GM18498 (cell line): ENCODE measurements around the gene LTA.
A peak's percentile ranks its signal among the peaks of the same experiment; 100 is the strongest.

Experiments
- ATAC-seq: cut with Tn5 transposase; IDR thresholded peaks from one replicate; pipeline ENCODE4 v1.9.1; 2021; ENCODE audit warnings: mild to moderate bottlenecking, moderate library complexity; ENCODE audit not compliant: unreplicated experiment

The LTA gene

GRCh38 chr6:31568537-31568961 lies 3.5 kb upstream of the LTA start:
- peak; percentile 63 for ATAC-seq

DNA sequence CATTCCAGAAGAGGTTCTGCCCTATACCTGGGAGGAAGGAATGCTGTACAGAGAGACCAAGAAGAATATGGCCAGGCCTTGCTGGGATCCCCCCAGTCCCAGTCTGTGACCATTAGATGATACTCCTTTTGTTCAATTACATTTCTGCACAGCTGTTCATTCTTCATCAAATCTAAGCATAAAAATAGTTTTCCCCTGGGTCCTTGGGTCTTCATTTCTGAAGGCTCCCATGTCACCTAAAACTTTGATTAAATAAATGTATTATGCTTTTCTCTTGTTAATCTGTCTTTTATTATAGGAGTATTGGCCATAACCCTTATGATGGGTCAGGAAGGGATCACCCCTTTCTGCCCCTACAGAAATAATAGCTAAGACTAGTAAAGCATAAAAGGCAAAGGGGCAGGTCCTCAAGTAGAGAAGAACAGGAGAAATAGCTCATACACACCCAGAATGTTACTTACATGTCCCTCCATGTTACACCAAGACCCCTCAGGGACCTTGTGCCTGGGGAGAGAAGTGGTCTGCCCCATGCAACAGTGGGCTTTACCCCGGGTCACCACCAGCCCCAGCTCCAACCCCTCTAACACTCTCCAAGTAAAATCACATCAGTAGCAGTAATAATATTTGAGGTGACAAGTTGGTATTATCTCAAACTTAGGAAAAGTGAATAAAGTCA lies 2.1 kb upstream of the LTA start:
- ATAC-seq, result no peak

DNA sequence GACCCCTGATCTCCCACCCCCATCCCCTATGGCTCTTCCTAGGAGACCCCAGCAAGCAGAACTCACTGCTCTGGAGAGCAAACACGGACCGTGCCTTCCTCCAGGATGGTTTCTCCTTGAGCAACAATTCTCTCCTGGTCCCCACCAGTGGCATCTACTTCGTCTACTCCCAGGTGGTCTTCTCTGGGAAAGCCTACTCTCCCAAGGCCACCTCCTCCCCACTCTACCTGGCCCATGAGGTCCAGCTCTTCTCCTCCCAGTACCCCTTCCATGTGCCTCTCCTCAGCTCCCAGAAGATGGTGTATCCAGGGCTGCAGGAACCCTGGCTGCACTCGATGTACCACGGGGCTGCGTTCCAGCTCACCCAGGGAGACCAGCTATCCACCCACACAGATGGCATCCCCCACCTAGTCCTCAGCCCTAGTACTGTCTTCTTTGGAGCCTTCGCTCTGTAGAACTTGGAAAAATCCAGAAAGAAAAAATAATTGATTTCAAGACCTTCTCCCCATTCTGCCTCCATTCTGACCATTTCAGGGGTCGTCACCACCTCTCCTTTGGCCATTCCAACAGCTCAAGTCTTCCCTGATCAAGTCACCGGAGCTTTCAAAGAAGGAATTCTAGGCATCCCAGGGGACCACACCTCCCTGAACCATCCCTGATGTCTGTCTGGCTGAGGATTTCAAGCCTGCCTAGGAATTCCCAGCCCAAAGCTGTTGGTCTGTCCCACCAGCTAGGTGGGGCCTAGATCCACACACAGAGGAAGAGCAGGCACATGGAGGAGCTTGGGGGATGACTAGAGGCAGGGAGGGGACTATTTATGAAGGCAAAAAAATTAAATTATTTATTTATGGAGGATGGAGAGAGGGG lies 1.4 kb downstream of the LTA start:
- no peak for ATAC-seq

DNA sequence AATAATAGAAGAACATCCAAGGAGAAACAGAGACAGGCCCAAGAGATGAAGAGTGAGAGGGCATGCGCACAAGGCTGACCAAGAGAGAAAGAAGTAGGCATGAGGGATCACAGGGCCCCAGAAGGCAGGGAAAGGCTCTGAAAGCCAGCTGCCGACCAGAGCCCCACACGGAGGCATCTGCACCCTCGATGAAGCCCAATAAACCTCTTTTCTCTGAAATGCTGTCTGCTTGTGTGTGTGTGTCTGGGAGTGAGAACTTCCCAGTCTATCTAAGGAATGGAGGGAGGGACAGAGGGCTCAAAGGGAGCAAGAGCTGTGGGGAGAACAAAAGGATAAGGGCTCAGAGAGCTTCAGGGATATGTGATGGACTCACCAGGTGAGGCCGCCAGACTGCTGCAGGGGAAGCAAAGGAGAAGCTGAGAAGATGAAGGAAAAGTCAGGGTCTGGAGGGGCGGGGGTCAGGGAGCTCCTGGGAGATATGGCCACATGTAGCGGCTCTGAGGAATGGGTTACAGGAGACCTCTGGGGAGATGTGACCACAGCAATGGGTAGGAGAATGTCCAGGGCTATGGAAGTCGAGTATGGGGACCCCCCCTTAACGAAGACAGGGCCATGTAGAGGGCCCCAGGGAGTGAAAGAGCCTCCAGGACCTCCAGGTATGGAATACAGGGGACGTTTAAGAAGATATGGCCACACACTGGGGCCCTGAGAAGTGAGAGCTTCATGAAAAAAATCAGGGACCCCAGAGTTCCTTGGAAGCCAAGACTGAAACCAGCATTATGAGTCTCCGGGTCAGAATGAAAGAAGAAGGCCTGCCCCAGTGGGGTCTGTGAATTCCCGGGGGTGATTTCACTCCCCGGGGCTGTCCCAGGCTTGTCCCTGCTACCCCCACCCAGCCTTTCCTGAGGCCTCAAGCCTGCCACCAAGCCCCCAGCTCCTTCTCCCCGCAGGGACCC lies 2.3 kb downstream of the LTA start:
- no peak for ATAC-seq

- no peak for ATAC-seq
Observed at GRCh38 chr6:31575335-31575901, 3.3 kb downstream of the LTA start, which contains the start of gene TNF. TSS of gene TNF (plus strand) at chr6:31575565. CDS start at chr6:31575742, 177 bp downstream.

DNA sequence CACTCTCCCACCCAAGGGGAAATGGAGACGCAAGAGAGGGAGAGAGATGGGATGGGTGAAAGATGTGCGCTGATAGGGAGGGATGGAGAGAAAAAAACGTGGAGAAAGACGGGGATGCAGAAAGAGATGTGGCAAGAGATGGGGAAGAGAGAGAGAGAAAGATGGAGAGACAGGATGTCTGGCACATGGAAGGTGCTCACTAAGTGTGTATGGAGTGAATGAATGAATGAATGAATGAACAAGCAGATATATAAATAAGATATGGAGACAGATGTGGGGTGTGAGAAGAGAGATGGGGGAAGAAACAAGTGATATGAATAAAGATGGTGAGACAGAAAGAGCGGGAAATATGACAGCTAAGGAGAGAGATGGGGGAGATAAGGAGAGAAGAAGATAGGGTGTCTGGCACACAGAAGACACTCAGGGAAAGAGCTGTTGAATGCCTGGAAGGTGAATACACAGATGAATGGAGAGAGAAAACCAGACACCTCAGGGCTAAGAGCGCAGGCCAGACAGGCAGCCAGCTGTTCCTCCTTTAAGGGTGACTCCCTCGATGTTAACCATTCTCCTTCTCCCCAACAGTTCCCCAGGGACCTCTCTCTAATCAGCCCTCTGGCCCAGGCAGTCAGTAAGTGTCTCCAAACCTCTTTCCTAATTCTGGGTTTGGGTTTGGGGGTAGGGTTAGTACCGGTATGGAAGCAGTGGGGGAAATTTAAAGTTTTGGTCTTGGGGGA lies 4.0 kb downstream of the LTA start:
- ATAC-seq, result no peak

DNA sequence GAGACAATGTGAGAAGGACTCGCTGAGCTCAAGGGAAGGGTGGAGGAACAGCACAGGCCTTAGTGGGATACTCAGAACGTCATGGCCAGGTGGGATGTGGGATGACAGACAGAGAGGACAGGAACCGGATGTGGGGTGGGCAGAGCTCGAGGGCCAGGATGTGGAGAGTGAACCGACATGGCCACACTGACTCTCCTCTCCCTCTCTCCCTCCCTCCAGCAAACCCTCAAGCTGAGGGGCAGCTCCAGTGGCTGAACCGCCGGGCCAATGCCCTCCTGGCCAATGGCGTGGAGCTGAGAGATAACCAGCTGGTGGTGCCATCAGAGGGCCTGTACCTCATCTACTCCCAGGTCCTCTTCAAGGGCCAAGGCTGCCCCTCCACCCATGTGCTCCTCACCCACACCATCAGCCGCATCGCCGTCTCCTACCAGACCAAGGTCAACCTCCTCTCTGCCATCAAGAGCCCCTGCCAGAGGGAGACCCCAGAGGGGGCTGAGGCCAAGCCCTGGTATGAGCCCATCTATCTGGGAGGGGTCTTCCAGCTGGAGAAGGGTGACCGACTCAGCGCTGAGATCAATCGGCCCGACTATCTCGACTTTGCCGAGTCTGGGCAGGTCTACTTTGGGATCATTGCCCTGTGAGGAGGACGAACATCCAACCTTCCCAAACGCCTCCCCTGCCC lies 4.9 kb downstream of the LTA start:
- no peak for ATAC-seq

- ATAC-seq, result no peak
Observed at GRCh38 chr6:31577579-31577966, 5.5 kb downstream of the LTA start.

DNA sequence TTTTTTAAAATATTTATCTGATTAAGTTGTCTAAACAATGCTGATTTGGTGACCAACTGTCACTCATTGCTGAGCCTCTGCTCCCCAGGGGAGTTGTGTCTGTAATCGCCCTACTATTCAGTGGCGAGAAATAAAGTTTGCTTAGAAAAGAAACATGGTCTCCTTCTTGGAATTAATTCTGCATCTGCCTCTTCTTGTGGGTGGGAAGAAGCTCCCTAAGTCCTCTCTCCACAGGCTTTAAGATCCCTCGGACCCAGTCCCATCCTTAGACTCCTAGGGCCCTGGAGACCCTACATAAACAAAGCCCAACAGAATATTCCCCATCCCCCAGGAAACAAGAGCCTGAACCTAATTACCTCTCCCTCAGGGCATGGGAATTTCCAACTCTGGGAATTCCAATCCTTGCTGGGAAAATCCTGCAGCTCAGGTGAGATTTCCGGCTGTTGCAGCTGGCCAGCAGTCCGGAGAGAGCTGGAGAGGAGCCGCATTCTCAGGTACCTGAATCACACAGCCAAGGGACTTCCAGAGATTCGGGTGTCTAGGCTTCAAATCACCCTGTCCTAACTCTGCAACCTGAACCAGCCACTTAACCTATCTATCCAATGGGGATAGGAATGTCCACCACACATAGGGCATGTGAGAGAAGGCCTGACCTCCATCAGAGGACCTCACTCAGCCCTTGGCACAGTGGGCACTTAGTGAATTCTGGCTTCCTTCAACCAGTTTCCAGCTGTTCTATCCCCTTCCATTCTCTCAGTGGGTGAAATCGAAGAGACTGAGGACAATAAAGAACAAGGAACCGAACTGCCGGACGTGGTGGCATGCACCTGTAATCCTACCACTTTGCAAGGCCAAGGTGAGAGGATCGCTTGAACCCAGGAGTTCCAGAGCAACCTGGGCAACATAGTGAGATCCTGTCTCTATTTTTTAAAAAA lies 6.4 kb downstream of the LTA start:
- ATAC-seq, result no peak

DNA sequence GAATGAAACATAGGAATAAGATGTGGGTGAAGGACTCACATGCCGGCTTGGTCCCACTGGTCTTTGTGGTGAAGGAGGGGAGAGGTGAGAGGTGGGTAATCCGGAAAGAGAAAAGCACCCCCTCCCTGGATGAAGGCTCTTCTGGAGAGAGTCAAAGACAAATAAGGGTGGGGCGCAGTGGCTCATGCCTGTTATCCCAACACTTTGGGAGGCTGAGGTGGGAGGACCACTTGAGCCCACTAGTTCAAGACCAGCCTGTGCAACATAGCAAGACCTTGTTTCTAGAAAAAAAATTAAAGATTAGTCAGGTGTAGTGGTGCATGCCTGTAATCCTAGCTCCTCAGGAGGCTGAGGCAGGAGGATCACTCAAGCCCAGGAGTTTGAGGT lies 7.0 kb downstream of the LTA start:
- no peak for ATAC-seq

GRCh38 chr6:31579546-31580437 lies 7.7 kb downstream of the LTA start:
- no peak for ATAC-seq

DNA sequence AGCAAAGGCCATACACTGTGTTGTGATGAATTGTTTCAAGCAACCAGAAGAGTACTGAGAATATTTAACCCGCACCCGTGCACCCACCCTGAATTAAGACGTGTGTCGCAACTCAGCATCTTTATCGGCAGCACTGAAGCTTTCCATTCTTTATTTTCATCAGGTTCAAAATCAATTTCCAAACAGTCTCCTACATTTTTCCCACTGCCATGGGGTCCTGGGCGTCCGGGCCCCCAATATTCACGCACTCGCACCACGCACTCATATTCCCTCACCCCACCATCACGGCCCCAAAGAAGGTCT lies 8.3 kb downstream of the LTA start:
- ATAC-seq, result no peak

- no peak for ATAC-seq
Observed at GRCh38 chr6:31580807-31581433, 8.8 kb downstream of the LTA start.

DNA sequence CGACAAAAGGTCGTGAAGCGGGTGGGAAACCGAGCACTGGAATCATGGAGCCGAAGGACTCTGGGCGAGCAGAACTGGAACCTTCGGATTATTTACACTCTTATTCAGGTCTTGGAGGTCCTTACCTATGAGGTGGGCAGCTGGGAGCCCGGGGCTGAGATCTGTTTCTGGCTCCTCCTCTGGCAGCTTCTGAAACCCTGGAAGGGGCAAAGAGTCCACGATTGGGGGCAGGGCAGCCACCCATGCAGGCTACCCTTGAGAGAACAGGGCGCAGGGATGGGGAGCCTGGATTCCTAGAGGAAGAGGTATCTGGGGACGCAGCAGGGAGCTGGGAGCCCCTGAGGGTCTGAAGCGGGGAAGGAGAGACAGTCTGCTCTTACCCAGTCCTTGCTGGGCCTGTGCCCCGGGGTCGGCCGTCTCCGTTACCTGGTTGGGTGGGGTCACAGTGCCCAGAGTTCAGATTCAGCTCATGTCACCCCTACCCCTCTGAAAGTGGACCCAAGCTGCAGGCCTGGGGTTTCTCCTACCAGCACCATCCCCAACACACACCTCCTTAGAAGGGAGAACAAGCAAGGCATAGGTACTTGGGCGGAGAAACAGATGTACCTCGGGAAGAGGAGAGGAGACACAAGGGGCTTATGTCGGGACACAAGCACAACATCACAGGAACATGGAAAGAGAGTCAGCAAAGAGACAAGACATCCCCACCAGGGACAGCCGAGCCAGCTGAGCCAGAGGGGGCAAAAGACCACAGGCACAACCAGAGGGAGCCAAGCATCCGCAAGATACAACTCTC lies 9.5 kb downstream of the LTA start:
- no peak for ATAC-seq

- no peak for ATAC-seq
Observed at GRCh38 chr6:31582230-31582643, 10.1 kb downstream of the LTA start, which contains the start of gene LTB. TSS of gene LTB (minus strand) at chr6:31582424. CDS start at chr6:31582417, 7 bp downstream.

DNA sequence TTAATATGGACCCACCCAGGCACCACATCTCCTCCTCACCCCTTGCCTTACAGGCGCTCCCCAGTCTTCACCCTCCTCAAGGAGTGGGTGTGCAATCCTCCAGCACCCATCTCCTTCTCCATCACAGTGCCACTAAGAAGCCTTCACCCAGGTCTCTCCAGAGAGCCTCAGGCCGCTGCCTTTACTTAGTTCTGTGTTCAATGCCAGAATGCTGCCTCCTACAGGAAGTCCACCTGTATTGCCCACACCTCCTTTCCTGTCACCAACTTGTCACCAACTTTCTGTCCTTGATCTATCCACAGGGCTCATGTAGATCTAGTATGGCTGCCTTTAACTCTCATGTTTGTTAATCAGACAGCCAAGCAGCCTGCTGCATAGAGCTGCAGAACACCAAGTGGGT lies 13.4 kb downstream of the LTA start:
- ATAC-seq, result no peak
